GM12874 (cell line): ENCODE results near the gene JMJD8.

Source experiments
- TF ChIP-seq, protein P1 (sequence below): IDR thresholded peaks from 2 replicates; pipeline ENCODE4 v1.5.1; 2011; ENCODE audit warnings: low read depth, mild to moderate bottlenecking, control low read depth, low read length, moderate library complexity; ENCODE audit not compliant: insufficient read depth

The JMJD8 gene

DNA sequence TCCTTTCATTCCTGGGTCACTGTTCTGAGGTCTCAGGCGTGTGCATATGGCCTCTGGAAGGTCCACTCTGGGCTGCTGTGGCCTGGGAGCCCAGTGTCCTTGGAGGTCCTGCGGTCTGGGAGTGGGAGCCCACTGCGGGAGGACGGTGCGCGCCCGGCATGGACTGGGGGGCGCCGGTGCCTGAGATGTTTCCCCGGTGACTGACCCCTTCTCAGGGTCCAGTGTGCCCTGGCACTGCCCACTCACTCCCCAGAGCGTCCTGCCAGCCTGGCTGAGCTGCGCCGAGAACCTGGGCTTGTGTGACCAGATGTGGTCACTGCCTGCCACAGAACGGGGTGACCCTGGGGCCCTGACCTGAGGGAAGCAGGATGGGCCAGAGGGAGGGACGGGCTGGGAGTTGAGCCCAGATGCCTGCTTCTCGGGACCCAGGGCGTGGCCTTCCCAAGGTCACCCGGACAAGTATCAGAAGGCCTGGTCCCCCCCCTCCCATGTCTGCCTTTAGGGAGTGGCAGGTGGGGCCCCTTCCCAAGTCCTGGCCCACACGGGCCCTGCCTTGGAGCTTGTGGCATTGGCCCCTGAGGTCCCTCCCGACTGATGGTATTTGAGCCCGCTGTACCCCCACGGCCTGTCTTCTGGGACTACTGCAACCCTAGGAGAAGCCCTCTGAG, 9.8 kb downstream of the JMJD8 start:
- TF ChIP-seq, protein P1, sequence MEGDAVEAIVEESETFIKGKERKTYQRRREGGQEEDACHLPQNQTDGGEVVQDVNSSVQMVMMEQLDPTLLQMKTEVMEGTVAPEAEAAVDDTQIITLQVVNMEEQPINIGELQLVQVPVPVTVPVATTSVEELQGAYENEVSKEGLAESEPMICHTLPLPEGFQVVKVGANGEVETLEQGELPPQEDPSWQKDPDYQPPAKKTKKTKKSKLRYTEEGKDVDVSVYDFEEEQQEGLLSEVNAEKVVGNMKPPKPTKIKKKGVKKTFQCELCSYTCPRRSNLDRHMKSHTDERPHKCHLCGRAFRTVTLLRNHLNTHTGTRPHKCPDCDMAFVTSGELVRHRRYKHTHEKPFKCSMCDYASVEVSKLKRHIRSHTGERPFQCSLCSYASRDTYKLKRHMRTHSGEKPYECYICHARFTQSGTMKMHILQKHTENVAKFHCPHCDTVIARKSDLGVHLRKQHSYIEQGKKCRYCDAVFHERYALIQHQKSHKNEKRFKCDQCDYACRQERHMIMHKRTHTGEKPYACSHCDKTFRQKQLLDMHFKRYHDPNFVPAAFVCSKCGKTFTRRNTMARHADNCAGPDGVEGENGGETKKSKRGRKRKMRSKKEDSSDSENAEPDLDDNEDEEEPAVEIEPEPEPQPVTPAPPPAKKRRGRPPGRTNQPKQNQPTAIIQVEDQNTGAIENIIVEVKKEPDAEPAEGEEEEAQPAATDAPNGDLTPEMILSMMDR: no peak

DNA sequence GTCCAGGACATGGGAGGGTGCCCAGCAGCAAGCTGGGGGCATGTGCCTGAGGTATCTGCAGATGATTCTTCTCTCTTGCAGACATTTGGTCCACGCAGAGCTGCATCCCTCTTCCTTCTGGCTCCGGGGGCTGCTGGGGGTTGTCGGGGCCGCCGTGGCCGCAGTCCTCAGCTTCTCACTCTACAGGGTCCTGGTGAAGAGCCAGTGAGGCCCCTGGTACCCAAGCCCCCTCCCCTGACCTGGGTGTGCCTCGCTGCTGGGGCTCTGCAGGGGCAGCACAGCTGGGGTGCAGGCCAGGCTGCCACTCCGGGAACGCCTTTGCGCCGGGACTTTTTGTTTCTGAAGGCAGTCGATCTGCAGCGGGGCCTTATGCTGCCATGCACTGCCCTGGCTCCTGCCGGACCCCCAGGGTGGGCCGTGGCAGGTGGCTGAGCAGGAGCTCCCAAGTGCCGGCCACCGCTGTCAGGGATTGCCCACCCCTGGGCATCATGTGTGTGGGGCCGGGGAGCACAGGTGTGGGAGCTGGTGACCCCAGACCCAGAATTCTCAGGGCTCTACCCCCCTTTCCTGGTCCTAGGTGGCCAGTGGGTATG, 10.6 kb downstream of the JMJD8 start:
- TF ChIP-seq, protein P1: no peak

DNA sequence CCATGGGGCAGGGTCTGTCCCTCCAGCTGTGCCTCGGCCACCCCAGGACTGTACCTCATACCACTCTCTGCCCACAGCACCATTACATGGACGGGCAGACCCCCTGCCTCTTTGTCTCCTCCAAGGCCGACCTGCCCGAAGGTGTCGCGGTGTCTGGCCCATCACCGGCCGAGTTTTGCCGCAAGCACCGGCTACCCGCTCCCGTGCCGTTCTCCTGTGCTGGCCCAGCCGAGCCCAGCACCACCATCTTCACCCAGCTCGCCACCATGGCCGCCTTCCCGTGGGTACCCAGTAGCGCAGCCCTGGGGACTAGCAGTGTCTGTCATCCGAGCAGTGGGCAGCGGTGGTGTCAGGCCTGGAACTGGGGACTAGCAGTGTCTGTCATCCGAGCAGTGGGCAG, 11.3 kb downstream of the JMJD8 start:
- TF ChIP-seq, protein P1: no peak

DNA sequence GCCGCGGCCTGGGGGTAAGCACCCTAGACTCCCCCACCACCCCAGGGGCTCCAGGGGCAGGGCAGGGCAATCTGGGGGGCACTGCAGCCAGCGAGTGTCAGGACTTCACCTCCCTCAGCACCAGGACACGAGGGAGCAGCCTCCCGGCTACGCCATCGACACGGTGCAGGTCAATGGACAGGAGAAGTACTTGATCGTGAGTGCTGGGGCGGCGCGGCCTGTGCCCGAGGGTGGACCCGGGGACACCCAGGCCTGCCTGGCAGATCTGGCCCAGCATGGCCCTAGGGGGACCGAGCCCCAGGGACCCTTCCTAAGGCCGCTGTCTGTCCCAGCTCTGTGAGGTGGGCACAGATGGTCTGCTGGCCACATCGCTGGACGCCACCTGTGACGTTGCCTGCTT, 11.8 kb downstream of the JMJD8 start:
- TF ChIP-seq, protein P1: no peak

DNA sequence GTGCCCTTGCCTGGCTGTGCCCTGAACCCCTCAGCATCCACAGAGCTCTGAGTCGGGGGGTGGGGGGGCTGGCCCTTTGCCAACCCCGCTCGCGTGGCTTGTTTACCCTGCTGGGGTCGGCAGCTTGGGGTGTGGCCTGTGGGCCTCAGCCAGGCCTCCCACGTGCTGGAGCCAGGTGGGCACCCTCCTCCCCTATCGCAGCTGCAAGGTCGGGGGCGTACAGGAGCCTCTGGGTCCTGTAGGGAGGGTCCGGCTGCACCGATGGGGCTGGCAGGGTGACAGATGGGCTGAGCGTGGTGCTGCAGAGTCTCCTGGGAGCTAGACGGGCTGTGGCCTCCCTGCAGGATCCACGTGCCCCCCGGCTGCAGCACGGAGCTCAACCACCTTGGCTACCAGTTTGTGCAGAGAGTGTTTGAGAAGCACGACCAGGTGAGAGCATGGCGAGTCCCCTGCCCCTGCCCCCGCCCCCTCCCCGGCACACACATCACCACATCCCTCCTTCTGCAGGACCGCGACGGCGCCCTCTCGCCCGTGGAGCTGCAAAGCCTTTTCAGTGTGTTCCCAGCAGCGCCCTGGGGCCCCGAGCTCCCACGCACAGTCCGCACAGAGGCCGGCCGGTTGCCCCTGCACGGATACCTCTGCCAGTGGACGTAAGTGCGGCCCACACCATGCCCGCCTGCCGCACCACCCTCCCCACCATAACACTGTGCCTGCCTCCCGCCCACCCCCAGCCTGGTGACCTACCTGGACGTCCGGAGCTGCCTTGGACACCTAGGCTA, 12.6 kb downstream of the JMJD8 start:
- TF ChIP-seq, protein P1: no peak

DNA sequence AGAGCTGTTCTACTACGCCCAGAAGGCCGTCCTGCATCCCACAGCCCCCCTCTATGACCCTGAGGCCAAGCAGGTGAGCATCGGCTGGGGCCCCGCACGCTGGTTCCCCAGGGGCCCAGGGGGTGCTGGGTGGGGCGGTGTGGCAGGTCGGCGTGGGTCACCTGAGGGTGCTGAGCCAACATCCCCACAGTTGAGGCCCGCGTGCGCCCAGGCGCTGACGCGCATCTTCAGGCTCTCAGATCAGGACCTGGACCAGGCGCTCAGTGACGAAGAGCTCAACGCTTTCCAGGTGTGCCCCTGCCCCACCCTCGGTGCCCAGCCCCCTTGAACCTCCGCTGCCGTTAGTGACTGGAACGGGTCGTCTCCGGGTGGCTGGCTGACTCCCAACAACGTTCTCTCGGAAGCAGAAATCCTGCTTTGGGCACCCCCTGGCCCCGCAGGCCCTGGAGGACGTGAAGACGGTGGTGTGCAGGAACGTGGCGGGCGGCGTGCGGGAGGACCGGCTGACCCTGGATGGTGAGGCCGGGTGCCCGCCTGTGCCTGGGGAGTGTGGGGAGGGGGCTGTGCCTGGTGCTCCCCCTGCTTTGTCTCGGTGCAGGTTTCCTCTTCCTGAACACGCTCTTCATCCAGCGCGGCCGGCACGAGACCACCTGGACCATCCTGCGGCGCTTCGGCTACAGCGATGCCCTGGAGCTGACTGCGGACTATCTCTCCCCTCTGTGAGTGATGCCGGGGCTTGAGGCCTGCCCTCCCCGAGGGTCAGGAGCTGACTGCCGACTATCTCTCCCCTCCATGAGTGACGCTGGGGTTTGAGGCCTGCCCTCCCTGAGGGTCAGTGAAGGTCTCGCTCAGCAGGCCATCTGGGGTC, 13.4 kb downstream of the JMJD8 start:
- TF ChIP-seq, protein P1: no peak

DNA sequence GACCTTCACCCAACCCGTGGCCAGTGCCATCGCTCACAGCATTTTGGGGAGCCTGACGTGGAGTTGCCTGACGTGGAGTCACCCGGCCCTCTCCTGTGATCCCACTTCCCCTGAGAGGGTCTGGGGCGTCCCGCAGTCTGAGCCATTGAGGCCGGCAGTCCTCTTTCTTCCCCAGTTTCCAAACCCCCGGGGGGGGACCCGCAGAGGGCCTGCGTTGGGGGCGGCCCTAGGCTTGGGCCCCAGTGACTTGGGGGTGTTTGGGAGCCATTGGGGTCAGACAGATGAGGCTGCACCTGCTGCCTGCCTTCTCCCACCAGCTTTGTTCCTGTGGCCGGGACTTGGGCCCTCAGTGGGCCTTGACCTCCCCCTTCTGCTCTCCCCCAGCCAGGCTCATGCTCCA, 14.5 kb downstream of the JMJD8 start:
- TF ChIP-seq, protein P1: no peak
